HG03196 (cell line): ENCODE results near the gene STRN4.
A peak's percentile ranks its signal among the peaks of the same experiment; 100 is the strongest.
"Not testable (repeated sequence)": the region's sequence is repeated elsewhere in the genome, so short reads cannot be mapped to it uniquely, and the experiment has no call there.

Experiments
- ATAC-seq: cut with Tn5 transposase; IDR thresholded peaks from one replicate; pipeline ENCODE4 v1.9.1; 2021; ENCODE audit not compliant: unreplicated experiment

The STRN4 gene

GRCh38 chr19:46746281-46747057 lies at the start of gene STRN4:
TSS of gene STRN4 (minus strand) at chr19:46746450. CDS start at chr19:46746430, 20 bp downstream.
- ATAC-seq: peak; percentile 32

GRCh38 chr19:46791944-46792343 lies 45.7 kb upstream of the STRN4 start:
- ATAC-seq: no peak

GRCh38 chr19:46789371-46789770 lies 43.1 kb upstream of the STRN4 start:
- no peak for ATAC-seq

- no peak for ATAC-seq
These were observed 42.7 kb upstream of the STRN4 start for GRCh38 chr19:46788968-46789338.

GRCh38 chr19:46788262-46788967 lies 42.2 kb upstream of the STRN4 start, which contains the start of gene SLC1A5:
TSS of gene SLC1A5 (minus strand) at chr19:46788594. CDS start at chr19:46787965, 629 bp downstream.
- peak; percentile 57 for ATAC-seq

- no peak for ATAC-seq
These were observed 41.3 kb upstream of the STRN4 start for GRCh38 chr19:46787331-46788261.

GRCh38 chr19:46787040-46787330 lies 40.7 kb upstream of the STRN4 start:
- no peak for ATAC-seq

GRCh38 chr19:46786236-46787039 lies 40.2 kb upstream of the STRN4 start:
- ATAC-seq: peak; percentile 40

- no peak for ATAC-seq
These were observed 39.7 kb upstream of the STRN4 start for GRCh38 chr19:46785980-46786235.

- ATAC-seq: no peak
These were observed 39.1 kb upstream of the STRN4 start for GRCh38 chr19:46785054-46785979.

- ATAC-seq: no peak
These were observed 38.2 kb upstream of the STRN4 start for GRCh38 chr19:46784262-46785053.

GRCh38 chr19:46783670-46784069 lies 37.4 kb upstream of the STRN4 start:
- no peak for ATAC-seq

GRCh38 chr19:46782355-46783019 lies 36.2 kb upstream of the STRN4 start:
- ATAC-seq: no peak

GRCh38 chr19:46777956-46778645 lies 31.9 kb upstream of the STRN4 start:
- ATAC-seq: not testable (repeated sequence)

- no peak for ATAC-seq
These were observed 31.0 kb upstream of the STRN4 start for GRCh38 chr19:46776927-46777911.

- ATAC-seq: no peak
These were observed 29.5 kb upstream of the STRN4 start for GRCh38 chr19:46775642-46776258.
